Sciatic nerve (tissue), 2 donors: ENCODE results near the gene SIK2. TPM values are rescaled to one million over a fixed set of nuclear protein-coding genes. Genes with fewer than 3 reads are reported as not detected.
A peak's percentile ranks its signal among the peaks of the same experiment; 100 is the strongest.

Source experiments
- ATAC-seq: fragments of 200-7000 bp; cut with Tn5 transposase; one replicate; pipeline ENCODE4 v1.9.1; 2020; ENCODE audit warnings: mild to moderate bottlenecking, moderate library complexity
- DNase-seq: peaks from one replicate; pipeline ENCODE4 v3.0.0-alpha.2; 2020; ENCODE audit warnings: low spot score
- intact Hi-C: fragments of 100-400 bp; cut with DNase I; formaldehyde crosslinking; loops from one replicate; pipeline ENCODE4 v1.14.2; 2022
- total RNA-seq: library from RNA; stranded (reverse); fragmentation: NEBNext Ultra II Directional; extraction: Animal tissue kit (Norgen Biotek cat#: 25700); gene quantifications from one replicate; pipeline ENCODE4 v1.2.1, GENCODE V29; 2021
- donor health status: DM: no; HTN: no; CAD: no.
- donor health status: DM: no; HTN: no; CAD: no.

Gene SIK2
- total RNA-seq, 1 donor from 2014 or later = 28.3 TPM

DNA sequence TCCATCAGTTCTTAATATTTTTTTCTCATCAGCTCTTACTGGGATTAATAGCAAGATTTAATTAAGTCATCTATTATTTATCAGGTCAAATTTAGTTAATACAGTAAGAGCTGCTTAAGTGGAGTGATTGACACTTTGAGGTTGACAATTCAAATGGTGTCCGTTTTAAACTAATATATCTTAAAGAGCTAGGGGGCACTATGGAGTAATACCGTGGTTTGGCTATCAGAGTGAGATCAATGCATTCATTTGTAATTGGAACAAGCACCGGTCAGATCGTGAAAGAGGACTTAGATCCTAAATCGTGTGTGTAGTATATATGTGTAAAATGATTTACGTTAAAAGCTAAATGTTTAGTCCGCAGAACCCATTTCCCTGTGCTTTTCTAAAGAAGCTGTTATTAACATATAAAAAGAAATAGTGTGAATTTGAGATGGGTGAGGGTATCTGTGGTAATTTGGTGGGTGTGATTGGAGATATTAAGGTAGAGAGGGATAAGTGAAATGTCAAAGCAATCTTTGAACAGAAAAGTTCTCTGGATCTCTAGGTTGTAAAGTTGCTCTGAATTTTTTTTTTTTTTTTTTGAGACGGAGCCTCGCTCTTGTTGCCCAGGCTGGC lies 2.3 kb downstream of the SIK2 start:
- intact Hi-C loops = loop anchor here (5.0 kb wide), 1 partner anchor 173 kb away; no protein-coding TSS in a partner anchor
- no peak for DNase-seq
- no peak for ATAC-seq

- intact Hi-C loops = no loop called here
- DNase-seq = no peak
- no peak for ATAC-seq
Observed at GRCh38 chr11:111605681-111606080, 3.4 kb downstream of the SIK2 start.

GRCh38 chr11:111606986-111607385 lies 4.7 kb downstream of the SIK2 start:
- ATAC-seq = no peak
- no peak for DNase-seq
- intact Hi-C loops = no loop called here

DNA sequence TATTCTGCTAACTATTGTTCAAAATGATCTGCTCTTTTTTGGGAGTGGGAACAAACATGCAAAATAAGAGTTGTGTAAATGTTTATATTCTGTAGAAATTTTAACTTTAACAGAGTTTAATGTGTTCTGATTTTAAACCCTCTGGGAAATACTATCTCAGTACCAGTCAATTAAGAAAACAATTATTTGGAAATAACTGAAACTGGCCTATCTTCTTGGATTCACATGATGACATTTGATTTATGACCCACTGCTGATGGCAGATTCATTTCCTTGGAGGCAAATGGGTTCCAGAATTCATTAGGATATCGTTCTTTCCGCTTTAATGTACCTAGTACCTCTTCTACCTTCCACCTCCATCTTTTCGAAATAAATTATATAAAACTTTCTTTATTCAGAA lies 5.5 kb downstream of the SIK2 start:
- intact Hi-C loops = no loop called here
- ATAC-seq (no peak), DNase-seq (no peak)

GRCh38 chr11:111612224-111612623 lies 10.0 kb downstream of the SIK2 start:
- no peak for DNase-seq
- no peak for ATAC-seq
- intact Hi-C loops = no loop called here

- intact Hi-C loops = no loop called here
- no peak for ATAC-seq
- no peak for DNase-seq
Observed at GRCh38 chr11:111617286-111617685, 15.0 kb downstream of the SIK2 start.

DNA sequence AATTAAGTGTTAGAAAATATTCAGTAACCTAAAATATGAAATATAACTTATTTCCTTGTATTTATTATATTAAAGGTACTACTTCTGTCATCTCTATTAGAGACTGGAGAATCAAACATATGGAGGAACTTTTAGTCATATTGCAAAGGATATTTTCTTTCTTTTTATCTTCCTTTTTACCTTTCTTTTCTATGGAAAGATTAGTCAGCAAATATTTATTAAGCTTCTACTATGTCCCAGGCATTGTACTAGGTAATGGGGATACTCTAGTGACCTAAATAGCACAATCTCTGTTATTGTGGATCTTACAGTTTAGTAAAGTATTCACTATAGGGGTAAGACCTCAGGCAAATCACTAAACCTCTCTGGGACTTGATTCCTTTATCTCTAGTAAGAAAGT lies 18.3 kb downstream of the SIK2 start:
- ATAC-seq (no peak), DNase-seq (no peak)
- intact Hi-C loops = no loop called here

GRCh38 chr11:111623527-111624030 lies 21.3 kb downstream of the SIK2 start:
- DNase-seq = no peak
- ATAC-seq = no peak
- intact Hi-C loops = no loop called here

GRCh38 chr11:111624608-111625007 lies 22.4 kb downstream of the SIK2 start:
- ATAC-seq (peak; percentile 52), DNase-seq (no peak)
- intact Hi-C loops = no loop called here

DNA sequence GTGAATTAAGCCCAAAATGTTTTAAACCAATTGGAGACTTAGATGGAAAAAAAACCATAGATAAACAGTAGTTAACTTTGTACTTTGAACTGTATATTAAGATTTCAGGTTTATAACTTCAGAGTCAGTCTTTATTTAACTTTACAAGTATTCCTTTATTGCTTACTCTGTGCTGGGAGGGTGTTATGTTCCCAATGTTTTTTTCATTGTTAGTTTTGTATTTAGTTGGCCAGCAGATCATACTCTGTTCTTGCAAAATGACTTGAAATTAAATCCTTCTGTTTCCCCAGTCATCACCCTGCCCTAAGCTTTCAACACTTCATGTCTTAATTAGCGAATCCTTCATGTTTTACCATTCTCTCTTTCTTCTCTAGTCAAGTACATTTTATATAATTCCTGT lies 25.3 kb downstream of the SIK2 start:
- ATAC-seq = peak; percentile 79
- intact Hi-C loops = no loop called here
- no peak for DNase-seq

- intact Hi-C loops = no loop called here
- DNase-seq (no peak), ATAC-seq (no peak)
Observed at GRCh38 chr11:111629499-111629898, 27.2 kb downstream of the SIK2 start.

GRCh38 chr11:111631024-111631665 lies 28.9 kb downstream of the SIK2 start:
- no peak for DNase-seq
- ATAC-seq = no peak
- intact Hi-C loops = no loop called here

- DNase-seq (no peak), ATAC-seq (no peak)
- intact Hi-C loops = no loop called here
Observed at GRCh38 chr11:111631666-111632039, 29.4 kb downstream of the SIK2 start.

GRCh38 chr11:111632516-111633220 lies 30.4 kb downstream of the SIK2 start:
- intact Hi-C loops = no loop called here
- DNase-seq (no peak), ATAC-seq (no peak)

DNA sequence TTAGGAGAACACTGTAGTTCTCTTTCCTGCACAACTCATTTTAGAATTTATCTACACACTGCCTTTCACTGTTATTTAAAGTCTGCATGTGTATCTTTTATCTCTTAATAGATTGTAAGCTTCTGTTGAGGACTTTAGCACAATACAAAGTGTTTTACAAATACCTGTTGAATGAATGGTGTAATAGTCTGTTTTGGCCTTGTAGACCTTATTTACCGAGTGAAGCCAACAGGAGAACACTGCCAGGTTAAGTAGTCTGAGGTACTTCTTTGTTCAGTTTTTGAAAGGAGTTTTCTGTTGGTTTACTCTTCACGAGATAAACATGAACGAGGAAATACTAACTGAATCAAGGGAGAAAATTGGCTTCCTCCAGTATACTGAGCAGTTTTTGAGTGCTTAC lies 31.0 kb downstream of the SIK2 start:
- ATAC-seq (no peak), DNase-seq (no peak)
- intact Hi-C loops = no loop called here

DNA sequence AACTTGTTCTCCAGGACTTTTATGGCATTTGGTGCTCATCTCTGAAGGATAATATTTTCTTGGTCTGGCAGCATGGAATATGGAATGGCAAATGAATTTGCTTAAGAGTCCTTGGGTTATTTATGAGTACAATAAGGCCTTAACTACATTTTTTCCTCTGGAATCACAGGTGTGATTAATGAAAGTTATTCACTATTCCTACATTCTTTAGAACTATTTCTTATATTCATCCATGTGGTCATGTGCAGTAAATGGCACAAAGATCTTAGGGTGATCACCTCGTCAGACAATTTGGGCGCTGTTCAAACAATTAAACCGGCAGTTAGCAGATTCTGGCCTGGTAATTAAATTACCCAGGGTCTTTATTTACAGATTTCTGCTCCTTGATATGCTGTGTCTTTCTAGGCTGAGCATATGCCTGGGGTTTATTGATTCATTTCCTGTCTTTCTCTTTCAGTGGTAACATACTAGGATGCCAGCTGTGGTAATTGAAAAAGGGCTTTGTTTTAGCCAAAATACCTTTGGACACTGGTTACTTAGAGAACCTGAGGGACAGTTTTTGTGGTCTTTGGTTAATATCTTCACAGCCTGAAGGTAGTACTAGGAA lies 31.6 kb downstream of the SIK2 start:
- ATAC-seq = no peak
- intact Hi-C loops = no loop called here

GRCh38 chr11:111634981-111635705 lies 32.9 kb downstream of the SIK2 start:
- ATAC-seq = peak; percentile 57
- DNase-seq = no peak
- intact Hi-C loops = no loop called here

More for the DNA sequence above, 31.6 kb downstream of the SIK2 start:
- no peak for DNase-seq

GRCh38 chr11:111635706-111636045 lies 33.4 kb downstream of the SIK2 start:
- DNase-seq = no peak
- ATAC-seq = peak; percentile 93
- intact Hi-C loops = no loop called here

- DNase-seq = no peak
- intact Hi-C loops = no loop called here
- ATAC-seq = no peak
Observed at GRCh38 chr11:111637885-111638284, 35.6 kb downstream of the SIK2 start.
